ENCODE data around the gene PEX5L.

The PEX5L gene

DNA sequence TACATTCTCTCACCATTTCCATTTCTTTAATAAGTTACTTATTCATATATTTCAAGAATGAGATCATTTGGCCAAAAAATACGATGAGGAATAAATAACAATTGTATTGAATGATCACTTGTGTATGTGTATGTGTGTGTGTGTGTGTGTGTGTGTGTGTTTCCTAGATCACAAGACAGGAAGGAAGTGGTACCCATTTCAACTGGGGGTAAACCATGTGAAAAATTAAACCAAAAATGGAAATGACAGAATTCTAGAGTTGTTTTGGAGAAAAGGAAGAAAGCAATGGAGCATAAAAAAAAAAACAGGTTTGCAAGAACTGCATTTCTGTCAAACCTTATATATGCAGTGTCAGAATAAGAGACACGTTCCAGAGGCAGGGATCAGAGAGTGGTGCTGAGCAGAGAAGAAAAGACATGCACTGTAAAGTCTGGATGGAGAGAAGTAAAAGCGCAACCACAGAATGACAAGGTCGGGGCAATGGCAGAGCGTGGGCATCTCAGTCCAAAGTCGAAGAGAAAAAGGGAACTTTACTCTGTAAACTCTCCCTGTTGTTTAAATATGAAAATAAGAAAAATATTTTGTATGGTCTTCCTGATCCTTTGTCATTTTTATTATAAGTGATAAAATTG lies 75.5 kb downstream of the PEX5L start:
- Histone ChIP-seq H3K4me1 (ENCODE audit: control insufficient read depth, insufficient read depth, low read length, poor library complexity, severe bottlenecking) (no peaks in the 10 kb centered on the region), H3K9me3 (ENCODE audit: control insufficient read depth, low read length) (no peaks in the 10 kb centered on the region), H3K27ac (ENCODE audit: insufficient read depth, low read length, poor library complexity, severe bottlenecking) (no peak overlapping the region), H3K4me3 (ENCODE audit: insufficient read depth, low read depth, low read length, poor library complexity, severe bottlenecking) (no peak overlapping the region), H3K27me3 (replicated peaks; ENCODE audit: control insufficient read depth, insufficient read depth, low read length, poor library complexity, severe bottlenecking) (no peaks in the 10 kb centered on the region), H3K36me3 (ENCODE audit: control insufficient read depth, insufficient read depth, low read length) (no peaks in the 10 kb centered on the region)
- DNase-seq: no peak

DNA sequence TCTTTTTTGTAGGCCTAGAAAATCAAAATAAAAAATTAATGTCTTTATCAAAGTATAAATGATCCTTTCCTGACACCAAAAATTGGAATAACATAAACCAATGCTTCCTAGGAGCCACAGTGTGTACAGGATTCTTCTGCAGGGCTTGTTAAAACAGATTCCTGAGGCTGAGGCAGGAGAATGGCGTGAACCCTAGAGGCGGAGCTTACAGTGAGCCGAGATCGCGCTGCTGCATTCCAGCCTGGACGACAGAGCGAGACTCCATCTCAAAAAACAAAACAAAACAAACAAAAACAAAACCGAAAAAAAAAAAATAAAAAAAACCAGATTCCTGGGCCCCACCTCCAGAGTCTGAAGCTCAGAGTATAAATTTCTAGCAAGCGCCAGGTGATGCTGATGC lies 78.0 kb downstream of the PEX5L start:
- H3K27me3 ChIP-seq (replicated peaks; ENCODE audit: control insufficient read depth, insufficient read depth, low read length, poor library complexity, severe bottlenecking): no peaks in the 10 kb centered on the region
- H3K4me3 ChIP-seq (ENCODE audit: insufficient read depth, low read depth, low read length, poor library complexity, severe bottlenecking): no peak overlapping the region
- H3K4me1 ChIP-seq (ENCODE audit: control insufficient read depth, insufficient read depth, low read length, poor library complexity, severe bottlenecking): no peaks in the 10 kb centered on the region
- no peak overlapping the region for H3K27ac ChIP-seq (ENCODE audit: insufficient read depth, low read length, poor library complexity, severe bottlenecking)
- no peak for DNase-seq
- H3K36me3 ChIP-seq (ENCODE audit: control insufficient read depth, insufficient read depth, low read length): no peaks in the 10 kb centered on the region
- H3K9me3 ChIP-seq (ENCODE audit: control insufficient read depth, low read length): no peaks in the 10 kb centered on the region

GRCh38 chr3:179958143-179958542 lies 78.6 kb downstream of the PEX5L start:
- Histone ChIP-seq H3K4me3 (ENCODE audit: insufficient read depth, low read depth, low read length, poor library complexity, severe bottlenecking) (no peak overlapping the region), H3K4me1 (ENCODE audit: control insufficient read depth, insufficient read depth, low read length, poor library complexity, severe bottlenecking) (no peaks in the 10 kb centered on the region), H3K27ac (ENCODE audit: insufficient read depth, low read length, poor library complexity, severe bottlenecking) (no peak overlapping the region), H3K36me3 (ENCODE audit: control insufficient read depth, insufficient read depth, low read length) (no peaks in the 10 kb centered on the region), H3K27me3 (replicated peaks; ENCODE audit: control insufficient read depth, insufficient read depth, low read length, poor library complexity, severe bottlenecking) (no peaks in the 10 kb centered on the region), H3K9me3 (ENCODE audit: control insufficient read depth, low read length) (no peaks in the 10 kb centered on the region)
- DNase-seq: no peak

DNA sequence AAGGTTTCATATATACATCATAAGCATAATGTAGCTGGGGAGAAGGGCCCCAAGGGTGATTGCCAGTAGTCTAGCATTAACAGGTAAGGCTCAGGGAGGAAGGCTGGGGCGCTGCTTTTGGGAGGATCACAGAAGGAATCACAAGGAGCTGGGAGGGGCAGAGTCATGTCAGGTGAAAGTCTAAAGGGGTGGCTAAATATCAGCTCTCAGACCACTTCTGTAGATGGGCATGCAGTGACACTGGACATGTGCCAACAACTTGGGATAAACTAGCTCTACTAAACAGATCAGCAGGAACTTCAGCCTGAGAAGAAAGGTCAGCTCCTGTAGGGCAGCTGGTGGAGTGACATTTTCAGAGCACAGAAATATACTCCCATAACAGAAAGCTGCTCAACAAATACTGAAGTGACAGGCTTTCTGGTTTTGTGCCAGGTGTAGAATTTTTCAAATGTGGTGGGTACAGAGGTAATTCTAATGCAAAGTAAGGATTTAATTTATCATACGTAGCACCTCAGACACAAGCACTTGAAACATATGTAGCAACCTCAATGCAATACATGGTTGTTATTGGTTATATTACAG lies 79.4 kb downstream of the PEX5L start:
- H3K9me3 ChIP-seq (ENCODE audit: control insufficient read depth, low read length): no peaks in the 10 kb centered on the region

GRCh38 chr3:179956416-179956830 lies 80.3 kb downstream of the PEX5L start:
- Histone ChIP-seq H3K9me3 (ENCODE audit: control insufficient read depth, low read length) (no peaks in the 10 kb centered on the region), H3K4me1 (ENCODE audit: control insufficient read depth, insufficient read depth, low read length, poor library complexity, severe bottlenecking) (no peaks in the 10 kb centered on the region), H3K36me3 (ENCODE audit: control insufficient read depth, insufficient read depth, low read length) (no peaks in the 10 kb centered on the region), H3K27ac (ENCODE audit: insufficient read depth, low read length, poor library complexity, severe bottlenecking) (no peak overlapping the region), H3K27me3 (replicated peaks; ENCODE audit: control insufficient read depth, insufficient read depth, low read length, poor library complexity, severe bottlenecking) (no peaks in the 10 kb centered on the region), H3K4me3 (ENCODE audit: insufficient read depth, low read depth, low read length, poor library complexity, severe bottlenecking) (no peak overlapping the region)
- DNase-seq: no peak

More for the DNA sequence above, 79.4 kb downstream of the PEX5L start:
- Histone ChIP-seq H3K4me1 (ENCODE audit: control insufficient read depth, insufficient read depth, low read length, poor library complexity, severe bottlenecking) (no peaks in the 10 kb centered on the region), H3K27ac (ENCODE audit: insufficient read depth, low read length, poor library complexity, severe bottlenecking) (no peak overlapping the region), H3K36me3 (ENCODE audit: control insufficient read depth, insufficient read depth, low read length) (no peaks in the 10 kb centered on the region), H3K27me3 (replicated peaks; ENCODE audit: control insufficient read depth, insufficient read depth, low read length, poor library complexity, severe bottlenecking) (no peaks in the 10 kb centered on the region), H3K4me3 (ENCODE audit: insufficient read depth, low read depth, low read length, poor library complexity, severe bottlenecking) (no peak overlapping the region)
- no peak for DNase-seq

DNA sequence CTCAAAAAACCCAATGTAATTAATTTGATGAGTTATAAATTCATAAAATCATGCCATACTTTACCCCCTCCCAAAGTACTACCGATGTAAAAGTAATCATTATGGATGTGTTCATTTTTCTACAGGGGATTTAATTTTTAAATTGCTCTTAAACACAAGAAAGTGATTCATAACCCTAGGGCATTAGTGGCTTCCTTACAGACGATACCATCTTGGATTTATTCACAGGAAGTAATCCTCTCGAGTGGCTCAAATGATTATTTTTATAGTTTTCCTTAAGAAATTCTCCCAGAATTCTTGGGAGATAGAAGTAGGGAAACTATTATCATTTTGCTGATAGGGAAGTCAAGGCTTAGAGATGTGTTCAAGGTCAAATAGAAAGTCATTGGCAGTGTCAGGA lies 80.9 kb downstream of the PEX5L start:
- no peak overlapping the region for H3K4me3 ChIP-seq (ENCODE audit: insufficient read depth, low read depth, low read length, poor library complexity, severe bottlenecking)
- H3K36me3 ChIP-seq (ENCODE audit: control insufficient read depth, insufficient read depth, low read length): no peaks in the 10 kb centered on the region
- H3K27ac ChIP-seq (ENCODE audit: insufficient read depth, low read length, poor library complexity, severe bottlenecking): no peak overlapping the region
- H3K27me3 ChIP-seq (replicated peaks; ENCODE audit: control insufficient read depth, insufficient read depth, low read length, poor library complexity, severe bottlenecking): no peaks in the 10 kb centered on the region
- DNase-seq: no peak
- H3K9me3 ChIP-seq (ENCODE audit: control insufficient read depth, low read length): no peaks in the 10 kb centered on the region
- H3K4me1 ChIP-seq (ENCODE audit: control insufficient read depth, insufficient read depth, low read length, poor library complexity, severe bottlenecking): no peaks in the 10 kb centered on the region

DNA sequence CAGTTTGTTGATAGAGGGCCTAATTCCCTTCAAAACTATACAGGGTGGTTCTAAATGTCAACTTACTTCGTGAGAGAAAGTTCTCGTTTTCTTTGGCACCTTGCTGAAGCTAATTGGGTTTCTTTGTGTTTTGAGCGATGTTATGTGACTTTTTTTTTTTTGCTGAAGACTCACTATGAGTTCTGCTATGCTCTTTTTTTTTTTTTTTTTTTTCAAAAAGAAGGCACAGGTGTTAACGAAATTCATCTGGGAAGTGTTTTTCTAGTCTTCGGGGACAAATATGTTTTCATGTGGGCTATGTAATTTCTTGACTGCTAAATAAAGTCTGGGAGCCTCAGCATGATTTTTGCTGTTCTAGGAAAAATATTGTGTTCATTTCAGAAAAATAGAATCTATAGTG lies 81.5 kb downstream of the PEX5L start:
- Histone ChIP-seq H3K36me3 (ENCODE audit: control insufficient read depth, insufficient read depth, low read length) (no peaks in the 10 kb centered on the region), H3K9me3 (ENCODE audit: control insufficient read depth, low read length) (no peaks in the 10 kb centered on the region), H3K27ac (ENCODE audit: insufficient read depth, low read length, poor library complexity, severe bottlenecking) (no peak overlapping the region), H3K4me3 (ENCODE audit: insufficient read depth, low read depth, low read length, poor library complexity, severe bottlenecking) (no peak overlapping the region), H3K4me1 (ENCODE audit: control insufficient read depth, insufficient read depth, low read length, poor library complexity, severe bottlenecking) (no peaks in the 10 kb centered on the region), H3K27me3 (replicated peaks; ENCODE audit: control insufficient read depth, insufficient read depth, low read length, poor library complexity, severe bottlenecking) (no peaks in the 10 kb centered on the region)
- no peak for DNase-seq

- H3K9me3 ChIP-seq (ENCODE audit: control insufficient read depth, low read length): no peaks in the 10 kb centered on the region
- no peaks in the 10 kb centered on the region for H3K36me3 ChIP-seq (ENCODE audit: control insufficient read depth, insufficient read depth, low read length)
Measured at GRCh38 chr3:179953993-179954870, 82.5 kb downstream of the PEX5L start.

GRCh38 chr3:179950840-179951239 lies 85.9 kb downstream of the PEX5L start:
- no peak for DNase-seq
- Histone ChIP-seq H3K4me1 (ENCODE audit: control insufficient read depth, insufficient read depth, low read length, poor library complexity, severe bottlenecking) (no peaks in the 10 kb centered on the region), H3K27ac (ENCODE audit: insufficient read depth, low read length, poor library complexity, severe bottlenecking) (no peak overlapping the region), H3K9me3 (ENCODE audit: control insufficient read depth, low read length) (no peaks in the 10 kb centered on the region), H3K36me3 (ENCODE audit: control insufficient read depth, insufficient read depth, low read length) (no peaks in the 10 kb centered on the region), H3K27me3 (replicated peaks; ENCODE audit: control insufficient read depth, insufficient read depth, low read length, poor library complexity, severe bottlenecking) (no peaks in the 10 kb centered on the region), H3K4me3 (ENCODE audit: insufficient read depth, low read depth, low read length, poor library complexity, severe bottlenecking) (no peak overlapping the region)

More at GRCh38 chr3:179953993-179954870, 82.5 kb downstream of the PEX5L start:
- H3K27ac ChIP-seq (ENCODE audit: insufficient read depth, low read length, poor library complexity, severe bottlenecking): no peak overlapping the region
- H3K27me3 ChIP-seq (replicated peaks; ENCODE audit: control insufficient read depth, insufficient read depth, low read length, poor library complexity, severe bottlenecking): no peaks in the 10 kb centered on the region
- no peak for DNase-seq
- no peaks in the 10 kb centered on the region for H3K4me1 ChIP-seq (ENCODE audit: control insufficient read depth, insufficient read depth, low read length, poor library complexity, severe bottlenecking)
- H3K4me3 ChIP-seq (ENCODE audit: insufficient read depth, low read depth, low read length, poor library complexity, severe bottlenecking): no peak overlapping the region

GRCh38 chr3:179949869-179950268 lies 86.9 kb downstream of the PEX5L start:
- no peak for DNase-seq
- Histone ChIP-seq H3K27ac (ENCODE audit: insufficient read depth, low read length, poor library complexity, severe bottlenecking) (no peak overlapping the region), H3K4me3 (ENCODE audit: insufficient read depth, low read depth, low read length, poor library complexity, severe bottlenecking) (no peak overlapping the region), H3K4me1 (ENCODE audit: control insufficient read depth, insufficient read depth, low read length, poor library complexity, severe bottlenecking) (no peaks in the 10 kb centered on the region), H3K36me3 (ENCODE audit: control insufficient read depth, insufficient read depth, low read length) (no peaks in the 10 kb centered on the region), H3K9me3 (ENCODE audit: control insufficient read depth, low read length) (no peaks in the 10 kb centered on the region), H3K27me3 (replicated peaks; ENCODE audit: control insufficient read depth, insufficient read depth, low read length, poor library complexity, severe bottlenecking) (no peaks in the 10 kb centered on the region)

Data from effector memory CD4-positive, alpha-beta T cell (primary cell).